IMR-90 (cell line): Measurements from ENCODE around the gene HTR1D. TPM values are rescaled to one million over a fixed set of nuclear protein-coding genes. Genes with fewer than 3 reads are reported as not detected.

ENCODE experiments used
- ATAC-seq: fragments of 200-7000 bp; cut with Tn5 transposase; 2 replicates; pipeline ENCODE4 v1.9.1; 2020; ENCODE audit warnings: low read depth, mild to moderate bottlenecking, moderate library complexity
- BruUV-seq: library from RNA; stranded (reverse); fragments of 400-500 nt; replicated peaks from 2 replicates; lab custom pipeline; 2021; lab: Mats Ljungman, UMichigan
- CTCF ChIA-PET: fragments of 300-600 bp; formaldehyde crosslinking; extraction: SDS; loops from one replicate; lab custom pipeline; 2021; ENCODE audit warnings: antibody characterized with exemption; lab: Yijun Ruan, JAX
- POLR2A ChIA-PET: fragments of 300-600 bp; sonication (Branson Sonifier 250); formaldehyde crosslinking; loops from one replicate; lab custom pipeline; 2022; ENCODE audit warnings: antibody characterized with exemption; ENCODE audit not compliant: unreplicated experiment; lab: Charles Lee
- DNase-seq: peaks from one replicate; pipeline ENCODE4 v3.0.0; 2013
- H2AFZ ChIP-seq: replicated peaks from 2 replicates; pipeline ENCODE3; 2013; ENCODE audit warnings: low read length, mild to moderate bottlenecking; ENCODE audit not compliant: poor library complexity
- H2AK5ac ChIP-seq: 2 replicates; pipeline ENCODE4 v1.6.1; 2013; ENCODE audit warnings: low read depth, low read length, inconsistent platforms
- H2AK9ac ChIP-seq: replicated peaks from 2 replicates; pipeline ENCODE3; 2013; ENCODE audit warnings: mild to moderate bottlenecking, low read depth, low read length, moderate library complexity; ENCODE audit not compliant: poor library complexity
- H2BK120ac ChIP-seq: 2 replicates; pipeline ENCODE4 v1.6.1; 2013; ENCODE audit warnings: low read depth, low read length, inconsistent platforms
- H2BK15ac ChIP-seq: 3 replicates; pipeline ENCODE4 v1.6.1; 2013; ENCODE audit warnings: low read depth, low read length, inconsistent platforms
- H2BK20ac ChIP-seq: 2 replicates; pipeline ENCODE4 v1.6.1; 2013; ENCODE audit warnings: low read depth, mild to moderate bottlenecking, inconsistent platforms, low read length, moderate library complexity
- H2BK5ac ChIP-seq: 2 replicates; pipeline ENCODE4 v1.6.1; 2013; ENCODE audit warnings: mild to moderate bottlenecking, low read depth, low read length, inconsistent platforms; ENCODE audit not compliant: poor library complexity, severe bottlenecking
- H3K14ac ChIP-seq: replicated peaks from 2 replicates; pipeline ENCODE4 v1.6.1; 2013; ENCODE audit warnings: low read depth, low read length, inconsistent platforms
- H3K18ac ChIP-seq: 2 replicates; pipeline ENCODE4 v1.6.1; 2013; ENCODE audit warnings: low read depth, low read length, control low read depth
- H3K23ac ChIP-seq: 2 replicates; pipeline ENCODE4 v1.6.1; 2013; ENCODE audit warnings: low read depth, low read length, inconsistent platforms
- H3K27ac ChIP-seq: 2 replicates; pipeline ENCODE4 v1.5.1; 2013; ENCODE audit warnings: mild to moderate bottlenecking, control low read depth, low read length; ENCODE audit not compliant: insufficient read depth
- H3K27me3 ChIP-seq: 2 replicates; pipeline ENCODE4 v1.6.1; 2013; ENCODE audit warnings: low read length; ENCODE audit not compliant: control insufficient read depth, insufficient read depth
- H3K36me3 ChIP-seq: 2 replicates; pipeline ENCODE4 v1.6.1; 2013; ENCODE audit warnings: low read length, mixed read lengths; ENCODE audit not compliant: control insufficient read depth, insufficient read depth
- H3K4ac ChIP-seq: 2 replicates; pipeline ENCODE4 v1.6.1; 2013; ENCODE audit warnings: low read depth, low read length, inconsistent platforms
- H3K4me1 ChIP-seq: 2 replicates; pipeline ENCODE4 v1.6.1; 2013; ENCODE audit warnings: low read length, mixed read lengths; ENCODE audit not compliant: control insufficient read depth, insufficient read depth
- H3K4me2 ChIP-seq: 2 replicates; pipeline ENCODE4 v1.6.1; 2013; ENCODE audit warnings: low read depth, mild to moderate bottlenecking, control low read depth, low read length, moderate library complexity
- H3K4me3 ChIP-seq: 2 replicates; pipeline ENCODE4 v1.5.1; 2013; ENCODE audit warnings: low read depth, mild to moderate bottlenecking, control low read depth, low read length, moderate library complexity; ENCODE audit not compliant: insufficient read depth
- H3K56ac ChIP-seq: 2 replicates; pipeline ENCODE4 v1.6.1; 2013; ENCODE audit warnings: low read length, inconsistent platforms; ENCODE audit not compliant: insufficient read depth; ENCODE audit errors: extremely low read depth
- H3K79me1 ChIP-seq, 2 experiments: 2 replicates each; pipeline ENCODE4 v1.6.1; 2013; ENCODE audit warnings: low read length in 2 of 2, inconsistent platforms in 1 of 2, low read depth in 1 of 2
- H3K9ac ChIP-seq: 2 replicates; pipeline ENCODE4 v1.6.1; 2013; ENCODE audit warnings: low read depth, low read length, control low read depth
- H3K9me1 ChIP-seq: 2 replicates; pipeline ENCODE4 v1.6.1; 2013; ENCODE audit warnings: low read length, inconsistent platforms; ENCODE audit not compliant: insufficient read depth
- H3K9me3 ChIP-seq: 2 replicates; pipeline ENCODE4 v1.6.1; 2013; ENCODE audit warnings: low read length; ENCODE audit not compliant: control insufficient read depth, insufficient read depth
- H4K20me1 ChIP-seq: 2 replicates; pipeline ENCODE4 v1.6.1; 2013; ENCODE audit warnings: low read length, inconsistent platforms; ENCODE audit not compliant: insufficient read depth
- H4K5ac ChIP-seq: 2 replicates; pipeline ENCODE4 v1.6.1; 2013; ENCODE audit warnings: mild to moderate bottlenecking, low read depth, low read length, control low read depth
- H4K8ac ChIP-seq, 2 experiments: 2 replicates each; pipeline ENCODE4 v1.6.1; 2013; ENCODE audit warnings: low read depth in 2 of 2, low read length in 2 of 2, control low read depth in 1 of 2, inconsistent platforms in 1 of 2
- H4K91ac ChIP-seq: 2 replicates; pipeline ENCODE4 v1.6.1; 2013; ENCODE audit warnings: low read depth, low read length, inconsistent platforms; ENCODE audit not compliant: insufficient read depth
- FOS ChIP-seq: fragments of 150-350 bp; IDR thresholded peaks from 2 replicates; pipeline ENCODE4 v1.6.1; 2016; ENCODE audit warnings: low read depth, low read length
- MAFK ChIP-seq: IDR thresholded peaks from 2 replicates; pipeline ENCODE4 v1.6.1; 2012; ENCODE audit warnings: low read depth, low read length, improper control_type of control experiment
- MAZ ChIP-seq: IDR thresholded peaks from 2 replicates; pipeline ENCODE4 v1.6.1; 2012; ENCODE audit warnings: low read depth, mild to moderate bottlenecking, low read length, improper control_type of control experiment, moderate library complexity, borderline replicate concordance
- POLR2A ChIP-seq: IDR thresholded peaks from 2 replicates; pipeline ENCODE4 v1.6.1; 2012; ENCODE audit warnings: mild to moderate bottlenecking, low read depth, low read length
- WGBS, 2 experiments: methylation state at CpG; one replicate each; pipeline versions ENCODE4 v1.1.5 to v1.1.7; 2013; ENCODE audit warnings: missing lambda C conversion rate in 2 of 2; ENCODE audit not compliant: insufficient read length in 1 of 2; ENCODE audit errors: extremely low coverage in 2 of 2; 5-methylcytosine and 5-hydroxymethylcytosine counted together
- dilution Hi-C: fragments of 300-500 bp; cut with HindIII; formaldehyde crosslinking; loops from one replicate; pipeline ENCODE4 v1.14.3; 2018; ENCODE audit warnings: low sequenced_read_pairs; ENCODE audit not compliant: unreplicated experiment
- in situ Hi-C: fragments of 300-500 bp; cut with MboI; formaldehyde crosslinking; loops from 3 replicates; pipeline ENCODE4 v1.14.3; 2019; ENCODE audit warnings: low sequenced_read_pairs, inconsistent platforms, mixed read lengths
- intact Hi-C: fragments of 100-400 bp; cut with micrococcal nuclease; formaldehyde crosslinking; loops from 2 replicates; pipeline ENCODE4 v1.10.0; 2022
- polyA plus RNA-seq, 3 experiments: library from polyadenylated mRNA; depleted of rRNA; stranded (reverse); fragments of >200 nt; gene quantifications; 2 replicates each; pipeline ENCODE4 v1.2.3, GENCODE V29; 2012; ENCODE audit warnings: low replicate concordance in 1 of 3
- total RNA-seq: library from RNA; depleted of rRNA; stranded (reverse); fragments of >200 nt; gene quantifications from 2 replicates; pipeline ENCODE4 v1.2.3, GENCODE V29; 2012
- TF ChIP-seq, protein P1 (sequence below): fragments of 150-350 bp; IDR thresholded peaks from 2 replicates; pipeline ENCODE4 v1.6.1; 2017; ENCODE audit warnings: mild to moderate bottlenecking, antibody characterized with exemption, low read length, low read depth
- TF ChIP-seq, protein P2 (sequence below): conservative IDR thresholded peaks from 2 replicates; pipeline ENCODE4 v1.5.1; 2012; ENCODE audit warnings: mild to moderate bottlenecking, low read depth, low read length, improper control_type of control experiment

Gene HTR1D
- total and polyA plus RNA-seq, 2 of the 4 experiments (the other 2 are of a cell fraction): 0.03 to 0.18 TPM

DNA sequence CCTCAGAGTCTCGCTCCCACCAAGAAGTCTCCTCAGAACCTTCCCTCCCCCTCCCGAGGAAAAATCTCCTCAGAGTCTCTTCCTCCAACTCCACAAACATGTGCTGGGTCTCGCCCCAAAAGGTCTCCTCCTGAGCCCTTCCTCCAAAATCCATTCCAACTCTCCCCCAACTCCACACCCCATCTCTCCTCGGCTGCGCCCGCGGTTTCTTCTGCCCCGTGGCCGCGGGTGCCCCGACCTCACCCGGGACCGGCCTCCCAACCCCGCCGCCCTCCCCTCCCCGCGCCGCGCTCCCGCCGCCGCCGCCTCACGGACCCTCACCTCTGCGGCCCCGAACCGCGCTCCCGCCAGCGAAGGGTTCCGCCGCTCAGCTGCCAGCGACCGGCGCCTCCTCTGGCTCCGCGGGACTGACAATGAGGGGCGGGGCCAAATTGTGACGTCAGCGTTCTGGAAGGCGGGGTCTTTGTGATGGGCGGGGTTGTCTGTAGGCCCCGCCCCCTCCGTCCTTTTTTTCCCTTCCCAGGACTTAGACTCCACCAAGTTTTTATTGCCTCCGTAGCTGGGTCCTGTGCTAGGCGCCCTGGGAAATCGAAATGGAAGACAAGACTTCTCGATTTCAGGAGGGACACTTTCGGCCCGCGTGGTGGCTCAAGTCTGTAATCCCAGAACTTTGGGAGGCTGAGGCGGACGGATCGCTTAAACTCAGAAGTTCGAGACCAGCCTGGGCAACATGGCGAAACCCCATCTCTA is 48.7 kb downstream of the HTR1D start, which contains the start of gene LUZP1:
TSS of gene LUZP1 (minus strand) at position 412 of the 750 bp plus-strand sequence.
- ChIA-PET POLR2A (interaction anchor here (0.6 to 0.7 kb wide), 2 partner anchors 13 to 63 kb away, joined by 11 to 26 read pairs; no protein-coding TSS in a partner anchor), CTCF (no interaction called here)
- no peaks in the 10 kb centered on the region for H3K27me3 ChIP-seq
- H4K20me1 ChIP-seq: peaks cover 46% of the 10 kb centered on the region
- H2BK15ac ChIP-seq: no peak within 1 kb of the TSS; the same call in 2 of the 3 replicates
- no peaks in the 10 kb centered on the region for H3K9me3 ChIP-seq
- peak within 1 kb of the TSS; percentile 90 for H3K23ac ChIP-seq
- peak within 1 kb of the TSS; percentile 60 for H2AK9ac ChIP-seq
- peak within 1 kb of the TSS; percentile 38; the same call in 1 of the 2 replicates for H4K5ac ChIP-seq
- peak within 1 kb of the TSS; percentile 73 for H4K91ac ChIP-seq
- H3K56ac ChIP-seq: peak within 1 kb of the TSS; percentile 94
- H3K18ac ChIP-seq: peak within 1 kb of the TSS; percentile 81
- WGBS, 2 experiments: 4% methylated on average over 19 of the region's 56 CpGs; no CpG with 5 or more reads in 1 of the 2 experiments
- 0 out of 2 replicates have a peak within 1 kb of the TSS, but pooled peaks have one; percentile 48 for H2AK5ac ChIP-seq
- peak within 1 kb of the TSS; percentile 81 for H2AFZ ChIP-seq
- H3K4me1 ChIP-seq: peaks cover 7% of the 10 kb centered on the region
- peak within 1 kb of the TSS; percentile 79 for H3K14ac ChIP-seq
- DNase-seq: peak; percentile 86
- no peaks in the 10 kb centered on the region for H3K36me3 ChIP-seq
- no TSS peak for BruUV-seq
- peak within 1 kb of the TSS; percentile 55; the same call in 1 of the 2 replicates for H3K4me2 ChIP-seq
- H2BK20ac ChIP-seq: peak within 1 kb of the TSS; percentile 73
- H2BK5ac ChIP-seq: peak within 1 kb of the TSS; percentile 34
- TF ChIP-seq, protein P1, sequence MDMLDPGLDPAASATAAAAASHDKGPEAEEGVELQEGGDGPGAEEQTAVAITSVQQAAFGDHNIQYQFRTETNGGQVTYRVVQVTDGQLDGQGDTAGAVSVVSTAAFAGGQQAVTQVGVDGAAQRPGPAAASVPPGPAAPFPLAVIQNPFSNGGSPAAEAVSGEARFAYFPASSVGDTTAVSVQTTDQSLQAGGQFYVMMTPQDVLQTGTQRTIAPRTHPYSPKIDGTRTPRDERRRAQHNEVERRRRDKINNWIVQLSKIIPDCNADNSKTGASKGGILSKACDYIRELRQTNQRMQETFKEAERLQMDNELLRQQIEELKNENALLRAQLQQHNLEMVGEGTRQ: no peak
- TF ChIP-seq POLR2A: peak; percentile 96
- peak; percentile 64; the same call in 1 of the 2 replicates for TF ChIP-seq MAZ
- peak; percentile 56 for TF ChIP-seq MAFK
- TF ChIP-seq FOS: no peak
- TF ChIP-seq, protein P2, sequence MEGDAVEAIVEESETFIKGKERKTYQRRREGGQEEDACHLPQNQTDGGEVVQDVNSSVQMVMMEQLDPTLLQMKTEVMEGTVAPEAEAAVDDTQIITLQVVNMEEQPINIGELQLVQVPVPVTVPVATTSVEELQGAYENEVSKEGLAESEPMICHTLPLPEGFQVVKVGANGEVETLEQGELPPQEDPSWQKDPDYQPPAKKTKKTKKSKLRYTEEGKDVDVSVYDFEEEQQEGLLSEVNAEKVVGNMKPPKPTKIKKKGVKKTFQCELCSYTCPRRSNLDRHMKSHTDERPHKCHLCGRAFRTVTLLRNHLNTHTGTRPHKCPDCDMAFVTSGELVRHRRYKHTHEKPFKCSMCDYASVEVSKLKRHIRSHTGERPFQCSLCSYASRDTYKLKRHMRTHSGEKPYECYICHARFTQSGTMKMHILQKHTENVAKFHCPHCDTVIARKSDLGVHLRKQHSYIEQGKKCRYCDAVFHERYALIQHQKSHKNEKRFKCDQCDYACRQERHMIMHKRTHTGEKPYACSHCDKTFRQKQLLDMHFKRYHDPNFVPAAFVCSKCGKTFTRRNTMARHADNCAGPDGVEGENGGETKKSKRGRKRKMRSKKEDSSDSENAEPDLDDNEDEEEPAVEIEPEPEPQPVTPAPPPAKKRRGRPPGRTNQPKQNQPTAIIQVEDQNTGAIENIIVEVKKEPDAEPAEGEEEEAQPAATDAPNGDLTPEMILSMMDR: 0 out of 2 replicates have a peak, but pooled peaks have one; percentile 2
- ATAC-seq: peak; percentile 81
- dilution Hi-C loops (no loop called here), in situ Hi-C loops (no loop called here), intact Hi-C loops (no loop called here)
- peak within 1 kb of the TSS; percentile 90 for H3K4ac ChIP-seq
- H2BK120ac ChIP-seq: peak within 1 kb of the TSS; percentile 42; the same call in 1 of the 2 replicates
- H3K79me1 ChIP-seq: peaks cover under 1 to 36% of the 10 kb centered on the region in 2 experiments; a peak in 2 of 4 replicates
- H4K8ac ChIP-seq: peak within 1 kb of the TSS in 1 of 2 experiments; percentile 54; a peak in 2 of 4 replicates
- H3K9me1 ChIP-seq: peaks cover 12% of the 10 kb centered on the region
- H3K27ac ChIP-seq: peak within 1 kb of the TSS; percentile 97
- peak within 1 kb of the TSS; percentile 98 for H3K9ac ChIP-seq
- H3K4me3 ChIP-seq: peak within 1 kb of the TSS; percentile 93
